NCI-H1105 treated with DMSO at 0.1 percent for 48 hours (cell line): ENCODE measurements around the gene GFRA4.

ENCODE experiments used
- DNase-seq: peaks from one replicate; lab custom pipeline; 2025; lab: John Stamatoyannopoulos, UW

Gene GFRA4

GRCh38 chr20:3673221-3674070, 10.2 kb upstream of the GFRA4 start:
- no peak for DNase-seq

- DNase-seq = no peak
Observed at GRCh38 chr20:3672547-3673171, 9.5 kb upstream of the GFRA4 start.

- no peak for DNase-seq
Observed at GRCh38 chr20:3671986-3672546, 8.9 kb upstream of the GFRA4 start.

GRCh38 chr20:3670945-3671344, 7.7 kb upstream of the GFRA4 start:
- no peak for DNase-seq

GRCh38 chr20:3670511-3670910, 7.3 kb upstream of the GFRA4 start:
- peak; percentile 8 for DNase-seq

- DNase-seq = no peak
Observed at GRCh38 chr20:3669710-3670367, 6.6 kb upstream of the GFRA4 start.

GRCh38 chr20:3667434-3668037, 4.3 kb upstream of the GFRA4 start:
- DNase-seq = no peak

GRCh38 chr20:3663858-3664257, 659 bp upstream of the GFRA4 start:
- DNase-seq = no peak

- no peak for DNase-seq
Observed at GRCh38 chr20:3661814-3662665, 1.2 kb downstream of the GFRA4 start.

GRCh38 chr20:3661060-3661813, 2.0 kb downstream of the GFRA4 start:
- DNase-seq = no peak

- no peak for DNase-seq
Observed at GRCh38 chr20:3660262-3661059, 2.7 kb downstream of the GFRA4 start.

GRCh38 chr20:3659492-3660261, 3.5 kb downstream of the GFRA4 start:
- DNase-seq = no peak

GRCh38 chr20:3658716-3659491, 4.3 kb downstream of the GFRA4 start:
- no peak for DNase-seq

GRCh38 chr20:3658019-3658715, 5.0 kb downstream of the GFRA4 start:
- DNase-seq = no peak

- no peak for DNase-seq
Observed at GRCh38 chr20:3655131-3655405, 8.1 kb downstream of the GFRA4 start.

- no peak for DNase-seq
Observed at GRCh38 chr20:3654326-3655130, 8.7 kb downstream of the GFRA4 start.

- DNase-seq = no peak
Observed at GRCh38 chr20:3653921-3654320, 9.3 kb downstream of the GFRA4 start.
